ENCODE measurements around the gene TMEM170B. TPM values are rescaled to one million over a fixed set of nuclear protein-coding genes. Genes with fewer than 3 reads are reported as not detected.
A peak's percentile ranks its signal among the peaks of the same experiment; 100 is the strongest.

Gene TMEM170B
- total RNA-seq, 2 experiments from 2014 or later: 1.8 to 1.9 TPM

DNA sequence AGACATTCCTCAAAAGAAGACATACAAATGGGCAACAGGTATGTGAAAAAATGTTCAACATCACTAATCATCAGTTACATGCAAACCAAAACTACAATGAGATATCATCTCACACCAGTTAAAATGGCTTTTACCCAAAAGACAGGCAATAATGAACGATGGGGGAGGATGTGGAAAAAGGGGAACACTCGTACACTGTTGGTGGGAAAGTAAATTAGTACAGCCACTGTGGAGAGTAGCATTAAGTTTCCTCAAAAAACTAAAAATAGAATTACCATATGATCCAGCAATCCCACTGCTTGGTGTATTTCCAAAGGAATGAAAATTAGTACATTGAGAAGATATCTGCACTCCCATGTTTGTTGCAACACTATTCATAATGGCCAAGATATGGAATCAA lies 8.6 kb upstream of the TMEM170B start:
- H3K4me1 Mint-ChIP-seq (ENCODE audit: low read depth): no peaks in the 10 kb centered on the region
- intact Hi-C loops (cut with micrococcal nuclease): no loop called here
- no peaks in the 10 kb centered on the region for H3K9me3 Mint-ChIP-seq
- DNase-seq (no peak), ATAC-seq (no peak)
- peaks cover 13% of the 10 kb centered on the region for H3K27me3 Mint-ChIP-seq
- TF ChIP-seq, protein P1, sequence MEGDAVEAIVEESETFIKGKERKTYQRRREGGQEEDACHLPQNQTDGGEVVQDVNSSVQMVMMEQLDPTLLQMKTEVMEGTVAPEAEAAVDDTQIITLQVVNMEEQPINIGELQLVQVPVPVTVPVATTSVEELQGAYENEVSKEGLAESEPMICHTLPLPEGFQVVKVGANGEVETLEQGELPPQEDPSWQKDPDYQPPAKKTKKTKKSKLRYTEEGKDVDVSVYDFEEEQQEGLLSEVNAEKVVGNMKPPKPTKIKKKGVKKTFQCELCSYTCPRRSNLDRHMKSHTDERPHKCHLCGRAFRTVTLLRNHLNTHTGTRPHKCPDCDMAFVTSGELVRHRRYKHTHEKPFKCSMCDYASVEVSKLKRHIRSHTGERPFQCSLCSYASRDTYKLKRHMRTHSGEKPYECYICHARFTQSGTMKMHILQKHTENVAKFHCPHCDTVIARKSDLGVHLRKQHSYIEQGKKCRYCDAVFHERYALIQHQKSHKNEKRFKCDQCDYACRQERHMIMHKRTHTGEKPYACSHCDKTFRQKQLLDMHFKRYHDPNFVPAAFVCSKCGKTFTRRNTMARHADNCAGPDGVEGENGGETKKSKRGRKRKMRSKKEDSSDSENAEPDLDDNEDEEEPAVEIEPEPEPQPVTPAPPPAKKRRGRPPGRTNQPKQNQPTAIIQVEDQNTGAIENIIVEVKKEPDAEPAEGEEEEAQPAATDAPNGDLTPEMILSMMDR (IDR thresholded peaks at IDR 0.05): no peak
- no peak overlapping the region for H3K27ac Mint-ChIP-seq
- ChIA-PET CTCF (no interaction called here), POLR2A (interaction anchor here (0.5 kb wide), 1 partner anchor 27 kb away, joined by 3 read pairs; no protein-coding TSS in a partner anchor)
- no peaks in the 10 kb centered on the region for H3K36me3 Mint-ChIP-seq (ENCODE audit: low read depth)
- no peak overlapping the region for H3K4me3 Mint-ChIP-seq

DNA sequence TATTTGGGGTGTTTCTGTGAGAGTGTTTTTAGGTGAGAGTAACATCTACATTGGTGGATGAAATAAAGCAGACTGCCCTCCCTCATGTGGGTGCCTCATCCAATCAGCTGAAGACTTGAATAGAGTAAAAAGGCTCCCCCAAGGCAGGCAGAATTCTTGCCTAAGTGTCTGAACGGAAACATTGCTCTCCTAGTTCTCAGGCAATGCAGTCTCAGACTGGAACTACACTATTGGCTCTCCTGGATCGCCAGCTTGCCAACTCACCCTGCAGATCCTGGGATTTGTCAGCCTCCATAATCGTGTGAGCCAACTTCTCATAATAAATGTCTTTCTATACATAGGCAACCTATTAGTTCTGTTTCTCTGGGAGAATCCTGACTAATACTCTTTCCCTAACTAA lies 5.5 kb upstream of the TMEM170B start:
- no peaks in the 10 kb centered on the region for H3K9me3 Mint-ChIP-seq
- intact Hi-C loops (cut with micrococcal nuclease): no loop called here
- ChIA-PET POLR2A (interaction anchor here (0.6 kb wide), 1 partner anchor 1246 kb away, joined by 3 read pairs; no protein-coding TSS in a partner anchor), CTCF (interaction anchor here (2.6 kb wide), 1 partner anchor 36 kb away, joined by 9 read pairs; no protein-coding TSS in a partner anchor)
- TF ChIP-seq, protein P1 (IDR thresholded peaks at IDR 0.05): no peak
- H3K27ac Mint-ChIP-seq: no peak overlapping the region
- H3K4me3 Mint-ChIP-seq: no peak overlapping the region
- ATAC-seq (no peak), DNase-seq (no peak)
- peaks cover 4% of the 10 kb centered on the region for H3K4me1 Mint-ChIP-seq (ENCODE audit: low read depth)
- H3K36me3 Mint-ChIP-seq (ENCODE audit: low read depth): no peaks in the 10 kb centered on the region
- H3K27me3 Mint-ChIP-seq: peaks cover 19% of the 10 kb centered on the region

DNA sequence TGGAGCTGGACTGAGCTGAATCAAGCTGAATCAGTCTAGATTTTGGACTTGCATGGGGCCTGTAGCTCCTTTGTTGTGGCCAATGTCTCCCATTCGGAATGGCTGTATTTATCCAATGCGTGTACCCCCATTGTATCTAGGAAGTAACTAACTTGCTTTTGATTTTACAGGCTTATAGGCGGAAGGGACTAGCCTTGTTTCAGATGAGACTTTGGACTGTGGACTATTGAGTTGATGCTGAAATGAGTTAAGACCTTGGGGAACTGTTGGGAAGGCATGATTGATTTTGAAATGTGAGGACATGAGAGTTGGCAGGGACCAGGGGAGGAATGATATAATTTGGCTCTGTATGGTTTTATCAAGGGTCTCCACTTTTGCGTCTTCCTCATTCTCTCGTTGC lies 3.0 kb upstream of the TMEM170B start:
- Mint-ChIP-seq H3K4me1 (ENCODE audit: low read depth) (peaks cover 10% of the 10 kb centered on the region), H3K36me3 (ENCODE audit: low read depth) (no peaks in the 10 kb centered on the region), H3K27me3 (peaks cover 9% of the 10 kb centered on the region), H3K4me3 (no peak overlapping the region), H3K27ac (no peak overlapping the region), H3K9me3 (no peaks in the 10 kb centered on the region)
- no peak for ATAC-seq
- TF ChIP-seq, protein P1 (IDR thresholded peaks at IDR 0.05): no peak
- intact Hi-C loops (cut with micrococcal nuclease): no loop called here
- ChIA-PET CTCF (no interaction called here), POLR2A (no interaction called here)
- no peak for DNase-seq

DNA sequence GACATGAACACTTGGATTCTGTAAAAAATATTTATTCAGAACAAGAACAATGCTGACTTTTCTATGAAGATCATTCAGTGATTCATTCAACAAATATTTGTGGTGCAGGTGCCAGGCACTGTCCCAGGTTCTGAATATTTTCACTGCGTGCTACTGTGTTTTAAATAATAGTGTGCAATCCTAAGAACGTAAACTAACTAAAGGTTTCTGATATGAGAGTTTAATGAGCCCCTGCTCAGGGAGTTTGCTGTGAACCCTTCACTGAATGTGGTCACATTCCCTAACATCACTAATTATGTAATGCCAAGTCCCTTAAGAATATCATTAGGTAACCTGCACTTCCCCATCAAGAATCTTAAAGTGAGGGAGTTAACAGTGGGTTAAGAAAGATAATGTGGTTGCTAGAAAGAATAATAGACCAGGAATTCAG lies 1.7 kb upstream of the TMEM170B start:
- intact Hi-C loops (cut with micrococcal nuclease): no loop called here
- peak overlapping the region; percentile 10 for H3K4me3 Mint-ChIP-seq
- TF ChIP-seq, protein P1 (IDR thresholded peaks at IDR 0.05): no peak
- ChIA-PET CTCF (no interaction called here), POLR2A (no interaction called here)
- DNase-seq (peak; percentile 48), ATAC-seq (no peak)
- no peaks in the 10 kb centered on the region for H3K36me3 Mint-ChIP-seq (ENCODE audit: low read depth)
- peaks cover 10% of the 10 kb centered on the region for H3K4me1 Mint-ChIP-seq (ENCODE audit: low read depth)
- no peaks in the 10 kb centered on the region for H3K9me3 Mint-ChIP-seq
- H3K27me3 Mint-ChIP-seq: peaks cover 9% of the 10 kb centered on the region
- H3K27ac Mint-ChIP-seq: no peak overlapping the region

DNA sequence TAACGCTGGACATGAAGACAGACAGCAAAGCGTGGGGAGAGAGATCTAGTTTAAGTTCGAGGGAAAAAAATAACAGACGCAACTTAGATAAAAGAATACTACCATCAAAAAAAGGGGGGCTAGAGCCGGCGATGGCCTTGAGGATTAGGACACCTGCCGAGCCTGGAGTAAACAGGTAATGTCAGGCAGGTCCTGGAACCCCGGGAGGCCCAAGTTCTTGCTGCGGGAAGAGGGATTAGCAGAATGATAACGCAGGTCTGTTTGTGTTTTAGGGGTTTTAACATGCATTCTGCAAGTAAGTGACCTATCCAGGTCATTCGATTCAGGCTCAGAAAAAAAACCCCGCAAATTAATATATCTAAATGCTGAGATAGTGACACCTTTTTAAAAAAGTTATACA lies 754 bp upstream of the TMEM170B start:
- ChIA-PET POLR2A (no interaction called here), CTCF (no interaction called here)
- intact Hi-C loops (cut with micrococcal nuclease): no loop called here
- DNase-seq (peak; percentile 5), ATAC-seq (no peak)
- Mint-ChIP-seq H3K27ac (peak overlapping the region; percentile 44), H3K4me3 (peak overlapping the region; percentile 75), H3K27me3 (peaks cover 7% of the 10 kb centered on the region), H3K4me1 (ENCODE audit: low read depth) (peaks cover 10% of the 10 kb centered on the region), H3K36me3 (ENCODE audit: low read depth) (no peaks in the 10 kb centered on the region), H3K9me3 (no peaks in the 10 kb centered on the region)
- TF ChIP-seq, protein P1 (IDR thresholded peaks at IDR 0.05): no peak
